Measurements from ENCODE around the gene KIAA1143. TPM values are rescaled to one million over a fixed set of nuclear protein-coding genes. Genes with fewer than 3 reads are reported as not detected.

The KIAA1143 gene
- total and polyA plus RNA-seq, 11 donors, result 13.7 to 41.7 (median 30.2) TPM

DNA sequence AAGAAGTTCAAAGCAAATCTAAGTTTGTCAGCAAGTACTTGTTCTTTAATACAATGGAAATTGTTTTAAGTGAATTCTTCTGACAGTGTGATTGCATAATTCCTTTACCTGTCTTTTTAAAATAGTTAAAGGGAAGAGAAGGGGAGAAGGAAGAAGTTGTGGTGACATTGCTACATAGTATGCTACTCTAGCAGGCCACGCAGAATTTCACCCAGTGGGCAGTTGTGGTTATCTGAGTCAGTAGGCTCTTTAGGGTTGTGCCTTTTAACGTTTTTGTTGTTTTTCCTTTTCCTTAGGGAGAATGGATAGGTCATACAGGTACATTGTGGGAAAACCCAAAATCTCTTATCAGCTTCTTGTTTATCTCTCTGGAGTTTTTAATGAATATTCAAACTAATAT, 40.6 kb upstream of the KIAA1143 start:
- H3K4me1 ChIP-seq, result no peaks in the 10 kb centered on the region
- DNase-seq, result no peak
- H3K4me3 ChIP-seq, result no peak overlapping the region
- intact Hi-C loops (cut with DNase I), result no loop called here
- peaks cover 0 to 19% (median 0%) of the 10 kb centered on the region in 9 donors for H3K36me3 ChIP-seq
- ATAC-seq, result no peak
- WGBS, 4 donors, result 72 to 87% (median 78%) methylated on average over 2 of the region's 2 CpGs
- TF ChIP-seq POLR2A (IDR thresholded peaks at IDR 0.05), result no peak
- TF ChIP-seq, protein P1, sequence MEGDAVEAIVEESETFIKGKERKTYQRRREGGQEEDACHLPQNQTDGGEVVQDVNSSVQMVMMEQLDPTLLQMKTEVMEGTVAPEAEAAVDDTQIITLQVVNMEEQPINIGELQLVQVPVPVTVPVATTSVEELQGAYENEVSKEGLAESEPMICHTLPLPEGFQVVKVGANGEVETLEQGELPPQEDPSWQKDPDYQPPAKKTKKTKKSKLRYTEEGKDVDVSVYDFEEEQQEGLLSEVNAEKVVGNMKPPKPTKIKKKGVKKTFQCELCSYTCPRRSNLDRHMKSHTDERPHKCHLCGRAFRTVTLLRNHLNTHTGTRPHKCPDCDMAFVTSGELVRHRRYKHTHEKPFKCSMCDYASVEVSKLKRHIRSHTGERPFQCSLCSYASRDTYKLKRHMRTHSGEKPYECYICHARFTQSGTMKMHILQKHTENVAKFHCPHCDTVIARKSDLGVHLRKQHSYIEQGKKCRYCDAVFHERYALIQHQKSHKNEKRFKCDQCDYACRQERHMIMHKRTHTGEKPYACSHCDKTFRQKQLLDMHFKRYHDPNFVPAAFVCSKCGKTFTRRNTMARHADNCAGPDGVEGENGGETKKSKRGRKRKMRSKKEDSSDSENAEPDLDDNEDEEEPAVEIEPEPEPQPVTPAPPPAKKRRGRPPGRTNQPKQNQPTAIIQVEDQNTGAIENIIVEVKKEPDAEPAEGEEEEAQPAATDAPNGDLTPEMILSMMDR (IDR thresholded peaks at IDR 0.05), result no peak
- no peaks in the 10 kb centered on the region for H3K9me3 ChIP-seq
- no peak overlapping the region for H3K27ac ChIP-seq
- H3K27me3 ChIP-seq, result no peaks in the 10 kb centered on the region

DNA sequence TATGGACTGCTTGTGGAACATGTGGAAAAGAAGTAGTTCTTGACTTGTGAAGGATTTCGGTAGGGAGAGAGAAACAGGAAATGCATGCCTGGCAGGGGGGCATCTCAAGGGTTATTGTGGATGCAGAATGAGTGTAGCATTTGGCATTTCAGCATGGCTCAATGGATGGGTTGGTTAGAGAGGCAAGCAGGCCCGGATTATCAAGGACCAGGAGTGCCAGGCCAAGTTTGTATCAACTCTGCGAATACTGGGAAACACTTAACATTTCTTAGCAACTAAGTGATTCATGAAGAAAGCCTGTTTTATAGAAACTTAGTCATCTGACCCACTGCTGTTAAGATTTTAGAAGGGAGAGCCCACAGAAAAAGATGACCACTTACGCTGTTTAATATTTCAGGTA, 33.8 kb upstream of the KIAA1143 start:
- intact Hi-C loops (cut with DNase I), result no loop called here
- no peaks in the 10 kb centered on the region for H3K9me3 ChIP-seq
- H3K4me3 ChIP-seq, result no peak overlapping the region
- DNase-seq (no peak), ATAC-seq (no peak)
- no peaks in the 10 kb centered on the region for H3K27me3 ChIP-seq
- TF ChIP-seq POLR2A (IDR thresholded peaks at IDR 0.05), result no peak
- TF ChIP-seq, protein P1 (IDR thresholded peaks at IDR 0.05), result no peak
- peaks cover 0 to 8% (median 0%) of the 10 kb centered on the region in 9 donors for H3K36me3 ChIP-seq
- 91 to 96% (median 93%) methylated on average over 4 of the region's 4 CpGs for WGBS, 4 donors
- no peak overlapping the region for H3K27ac ChIP-seq
- H3K4me1 ChIP-seq, result no peaks in the 10 kb centered on the region

DNA sequence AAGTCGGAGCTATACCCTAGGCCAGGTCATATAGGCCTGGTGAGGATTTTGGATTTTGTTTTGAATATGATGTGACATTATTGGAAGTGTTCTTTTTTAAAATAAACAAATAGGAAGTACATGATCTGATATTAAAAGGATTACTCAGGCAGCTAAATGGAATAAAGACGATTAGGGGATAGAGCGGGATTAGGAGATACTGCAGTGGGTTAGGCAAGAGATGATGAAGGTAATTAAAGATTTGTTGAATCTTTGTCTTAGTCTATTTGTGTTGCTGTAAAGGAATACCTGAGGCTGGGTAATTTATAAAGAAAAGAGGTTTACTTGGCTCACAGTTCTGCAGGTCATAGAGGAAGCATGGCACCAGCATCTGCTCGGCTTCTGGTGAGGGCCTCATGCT, 21.5 kb upstream of the KIAA1143 start:
- WGBS, 4 donors, result 95 to 97% (median 96%) methylated on average over 4 of the region's 4 CpGs
- Histone ChIP-seq H3K4me3 (no peak overlapping the region), H3K4me1 (no peaks in the 10 kb centered on the region), H3K27ac (no peak overlapping the region), H3K27me3 (no peaks in the 10 kb centered on the region), H3K36me3 (peaks cover 0 to 8% (median 0%) of the 10 kb centered on the region in 9 donors), H3K9me3 (no peaks in the 10 kb centered on the region)
- TF ChIP-seq, protein P1 (IDR thresholded peaks at IDR 0.05), result no peak
- TF ChIP-seq POLR2A (IDR thresholded peaks at IDR 0.05), result no peak
- no peak for ATAC-seq
- no peak for DNase-seq
- intact Hi-C loops (cut with DNase I), result no loop called here

DNA sequence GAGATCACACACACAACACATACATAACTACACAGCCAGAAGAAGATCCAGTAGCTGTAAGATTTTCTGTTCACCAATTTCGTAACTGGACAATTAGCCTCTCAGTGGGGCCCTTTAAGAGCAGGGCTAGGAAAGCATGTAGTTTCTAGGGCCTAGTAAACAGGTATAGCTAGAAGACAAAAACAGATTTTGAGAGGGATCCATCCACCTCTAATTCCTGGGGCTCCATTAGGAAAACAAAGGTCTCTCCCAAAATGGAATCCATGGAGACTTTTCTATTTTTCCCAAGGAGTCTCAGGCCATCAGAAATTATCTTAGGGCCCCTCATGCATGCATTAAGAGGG, 10.7 kb upstream of the KIAA1143 start:
- no peak for ATAC-seq
- Histone ChIP-seq H3K27ac (no peak overlapping the region), H3K4me3 (no peak overlapping the region), H3K36me3 (no peaks in the 10 kb centered on the region), H3K9me3 (peaks cover 0 to 35% (median 10%) of the 10 kb centered on the region in 12 donors), H3K27me3 (no peaks in the 10 kb centered on the region), H3K4me1 (no peaks in the 10 kb centered on the region)
- intact Hi-C loops (cut with DNase I), result no loop called here
- DNase-seq, result no peak
- WGBS, 4 donors, result 96 to 100% (median 99%) methylated on average over 1 of the region's 1 CpG
- no peak for TF ChIP-seq POLR2A (IDR thresholded peaks at IDR 0.05)
- TF ChIP-seq, protein P1 (IDR thresholded peaks at IDR 0.05), result no peak
